HCT116 (cell line): Measurements from ENCODE around the gene GALK2.

Experiments used
- CTCF ChIP-seq, 3 experiments: fragments of 200-600 bp in 1 of 3; sonication (generic) in 1 of 3; IDR thresholded peaks in 2 of 3; conservative IDR thresholded peaks in 1 of 3; 2 replicates each; pipeline ENCODE4 v1.5.1; 2012 to 2017; ENCODE audit warnings: low read depth in 2 of 3, low read length in 2 of 3, antibody characterized with exemption in 1 of 3, borderline replicate concordance in 1 of 3, control low read depth in 1 of 3, mild to moderate bottlenecking in 1 of 3, mixed read lengths in 1 of 3, mixed run types in 1 of 3, moderate library complexity in 1 of 3; ENCODE audit not compliant: insufficient read depth in 1 of 3
- EGR1 ChIP-seq: IDR thresholded peaks from 2 replicates; pipeline ENCODE4 v1.6.1; 2012; ENCODE audit warnings: low read depth
- EZH2 ChIP-seq: fragments of 200-600 bp; sonication (generic); IDR thresholded peaks from 2 replicates; pipeline ENCODE4 v1.6.1; 2017; ENCODE audit warnings: antibody characterized with exemption, mixed run types
- POLR2AphosphoS5 ChIP-seq: IDR thresholded peaks from 2 replicates; pipeline ENCODE4 v1.6.1; 2011; ENCODE audit warnings: mild to moderate bottlenecking, low read depth, low read length, moderate library complexity
- RAD21 ChIP-seq: IDR thresholded peaks from 2 replicates; pipeline ENCODE4 v1.6.1; 2012; ENCODE audit warnings: low read depth, mild to moderate bottlenecking
- REST ChIP-seq: IDR thresholded peaks from 2 replicates; pipeline ENCODE4 v1.6.1; 2012; ENCODE audit warnings: low read depth
- SP1 ChIP-seq: IDR thresholded peaks from 2 replicates; pipeline ENCODE4 v1.6.1; 2012; ENCODE audit warnings: low read depth
- SRF ChIP-seq: IDR thresholded peaks from 2 replicates; pipeline ENCODE4 v1.6.1; 2012; ENCODE audit warnings: low read depth
- ZFX ChIP-seq: fragments of 450-650 bp; IDR thresholded peaks from 2 replicates; pipeline ENCODE4 v1.6.1; 2017
- ZNF274 ChIP-seq: fragments of 200-500 bp; sonication (Bioruptor generic); IDR thresholded peaks from 2 replicates; pipeline ENCODE4 v1.6.1; 2014; ENCODE audit warnings: mild to moderate bottlenecking, low read depth, low read length, inconsistent platforms
- TF ChIP-seq, protein P1 (sequence below): IDR thresholded peaks from 2 replicates; pipeline ENCODE4 v1.6.1; 2012

DNA sequence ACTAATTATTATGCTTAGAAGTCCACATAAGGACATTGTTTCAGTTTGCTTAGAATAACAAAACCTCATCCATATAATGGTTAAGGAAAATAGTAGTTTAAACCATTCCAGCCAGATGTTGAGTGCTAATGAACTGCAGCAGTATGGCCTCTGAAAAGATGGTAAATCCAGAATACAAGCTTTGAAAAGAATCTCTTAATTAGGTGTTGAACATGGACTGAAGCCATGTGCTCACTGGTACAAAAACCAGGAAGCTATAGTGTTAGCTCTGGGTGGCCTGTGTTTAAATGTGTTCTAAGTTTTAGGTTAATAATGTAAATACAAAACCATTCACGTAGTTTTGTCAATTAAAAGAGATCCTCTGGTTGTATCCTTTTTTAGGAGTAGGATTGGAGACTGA, 78.2 kb downstream of the GALK2 start:
- TF ChIP-seq, protein P1, sequence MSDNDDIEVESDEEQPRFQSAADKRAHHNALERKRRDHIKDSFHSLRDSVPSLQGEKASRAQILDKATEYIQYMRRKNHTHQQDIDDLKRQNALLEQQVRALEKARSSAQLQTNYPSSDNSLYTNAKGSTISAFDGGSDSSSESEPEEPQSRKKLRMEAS, result no peak
- TF ChIP-seq ZFX (no peak), CTCF (IDR thresholded peaks at IDR 0.05 in 2 of 3, conservative IDR thresholded peaks at IDR 0.05 in 1 of 3; ENCODE audit: borderline replicate concordance in 1 of 3, insufficient read depth in 1 of 3, low read depth in 2 of 3, low read length in 2 of 3) (no peak), EZH2 (no peak), REST (no peak), POLR2AphosphoS5 (no peak), ZNF274 (no peak), SP1 (no peak), RAD21 (no peak), EGR1 (no peak), SRF (no peak)
